HG02973 (cell line): Measurements from ENCODE around the gene COMMD6.

Source experiments
- ATAC-seq: cut with Tn5 transposase; IDR thresholded peaks from one replicate; pipeline ENCODE4 v1.9.1; 2021; ENCODE audit warnings: moderate library complexity; ENCODE audit not compliant: unreplicated experiment

Gene COMMD6

GRCh38 chr13:75485286-75486062, 52.2 kb downstream of the COMMD6 start:
- ATAC-seq: no peak

- no peak for ATAC-seq
Measured at GRCh38 chr13:75482820-75483079, 54.9 kb downstream of the COMMD6 start.

DNA sequence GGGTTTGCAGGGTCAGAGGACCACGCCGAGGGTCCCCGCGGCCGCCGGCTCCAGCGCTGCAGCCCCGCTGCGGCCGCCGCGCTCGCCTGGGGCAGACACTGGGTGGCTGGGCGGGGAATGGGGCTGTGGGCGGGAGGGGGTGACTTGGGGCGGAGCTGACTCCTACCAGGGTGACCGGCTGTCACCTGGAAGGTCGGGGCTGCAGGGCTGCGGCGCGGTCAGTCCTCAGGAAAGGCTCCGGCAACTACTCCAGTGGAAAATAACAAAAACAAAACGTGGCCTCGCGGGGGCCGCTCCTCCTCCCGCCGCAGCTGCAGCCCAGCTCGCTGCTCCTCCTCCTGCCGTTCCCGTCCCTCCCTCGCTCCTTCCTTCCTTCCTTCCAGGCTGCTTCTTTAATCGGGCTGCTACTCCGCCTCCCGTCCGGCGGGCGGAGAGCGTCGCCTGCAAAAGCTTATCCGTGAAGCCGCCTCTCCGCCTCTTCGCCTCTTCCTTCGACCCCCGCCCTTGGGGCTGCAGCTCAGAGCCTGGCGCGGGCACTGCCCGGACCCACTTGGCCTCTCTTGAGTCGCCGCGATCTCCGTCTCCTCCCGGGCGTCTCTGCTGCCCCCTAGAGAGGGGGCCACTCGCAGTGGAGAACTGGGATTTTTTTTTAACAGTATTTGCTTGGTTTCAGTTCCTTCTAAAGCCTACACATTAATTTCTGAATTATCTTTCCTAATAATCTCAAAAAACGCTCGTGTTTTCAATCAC, 55.4 kb downstream of the COMMD6 start, which contains the start of gene TBC1D4:
TSS of gene TBC1D4 (minus strand) at position 100 of the 750 bp plus-strand sequence. CDS start 402 bp downstream, outside the sequence.
- peak; percentile 73 for ATAC-seq

DNA sequence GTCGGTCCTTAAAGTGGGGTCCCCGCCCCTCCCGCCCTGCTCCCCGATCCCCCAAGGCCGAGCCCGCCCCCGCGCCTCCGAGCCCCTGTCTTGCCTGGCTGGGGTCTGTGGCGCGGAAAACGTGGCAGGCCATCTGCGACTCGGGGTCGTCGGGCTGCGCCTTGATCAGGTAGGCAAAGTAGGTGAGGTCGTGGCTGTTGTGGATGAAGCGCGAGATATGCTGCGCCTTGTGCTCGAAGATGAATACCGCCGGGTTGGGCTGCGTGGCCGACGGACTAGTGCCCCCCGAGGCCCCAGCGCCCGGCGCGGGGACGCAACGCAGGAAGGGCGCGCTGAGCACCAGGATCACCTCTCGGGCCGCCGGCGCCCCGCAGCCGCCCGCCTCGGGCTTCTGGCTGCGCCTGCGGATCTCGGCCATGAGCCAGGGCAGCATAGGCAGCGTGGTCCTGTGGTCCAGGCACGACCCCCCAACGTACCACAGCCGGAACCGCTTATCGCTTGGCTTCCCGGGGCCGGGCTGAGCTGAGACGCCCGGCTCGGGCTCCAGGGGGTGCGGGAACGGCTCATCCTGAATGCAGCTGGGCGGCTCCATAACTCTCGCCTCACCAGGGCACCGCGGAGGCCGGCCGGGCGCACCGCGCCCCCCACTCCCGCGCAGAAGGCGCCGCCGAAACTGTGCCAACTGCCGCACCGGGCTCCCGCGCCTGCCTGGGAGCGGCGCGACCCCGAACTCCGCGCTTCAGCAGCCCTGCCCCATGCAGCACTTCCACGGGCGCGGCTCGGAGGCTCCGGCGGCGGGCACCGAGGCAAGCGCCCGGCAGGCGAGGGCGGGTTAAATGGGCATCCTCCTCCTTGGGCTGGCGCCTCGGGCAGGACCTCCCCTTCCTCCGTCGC, 56.2 kb downstream of the COMMD6 start:
- peak; percentile 19 for ATAC-seq

- peak; percentile 15 for ATAC-seq
Measured at GRCh38 chr13:75480671-75481175, 56.9 kb downstream of the COMMD6 start.

DNA sequence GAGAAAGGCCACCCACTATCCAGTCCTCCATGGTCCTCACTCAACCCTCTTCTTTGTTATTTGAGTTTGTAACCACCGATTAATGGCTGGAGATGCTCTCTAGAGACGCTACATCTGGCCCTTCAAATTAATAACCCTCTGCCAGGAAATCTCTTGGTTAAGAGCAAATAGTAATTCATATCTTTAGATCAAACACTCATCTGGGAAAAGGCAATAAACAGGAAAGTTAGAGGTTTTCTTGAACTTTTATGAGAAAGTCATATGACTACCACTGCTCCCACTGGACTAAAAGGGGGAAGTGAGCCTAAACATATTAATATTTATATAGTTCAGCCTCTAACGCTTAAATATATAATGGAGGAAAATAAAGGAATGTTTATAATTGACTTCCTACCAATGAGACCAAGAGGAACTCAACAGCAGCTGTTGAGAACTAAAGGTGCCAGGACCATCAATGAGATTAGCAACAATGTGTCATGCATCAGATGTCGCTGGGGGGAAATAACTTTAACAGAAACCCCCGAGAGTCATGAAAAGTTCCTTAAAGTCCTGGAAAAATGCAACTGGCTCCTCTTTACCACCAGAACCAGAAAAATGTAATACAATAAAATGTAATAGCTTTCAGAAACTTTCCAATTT, 58.4 kb downstream of the COMMD6 start:
- no peak for ATAC-seq

DNA sequence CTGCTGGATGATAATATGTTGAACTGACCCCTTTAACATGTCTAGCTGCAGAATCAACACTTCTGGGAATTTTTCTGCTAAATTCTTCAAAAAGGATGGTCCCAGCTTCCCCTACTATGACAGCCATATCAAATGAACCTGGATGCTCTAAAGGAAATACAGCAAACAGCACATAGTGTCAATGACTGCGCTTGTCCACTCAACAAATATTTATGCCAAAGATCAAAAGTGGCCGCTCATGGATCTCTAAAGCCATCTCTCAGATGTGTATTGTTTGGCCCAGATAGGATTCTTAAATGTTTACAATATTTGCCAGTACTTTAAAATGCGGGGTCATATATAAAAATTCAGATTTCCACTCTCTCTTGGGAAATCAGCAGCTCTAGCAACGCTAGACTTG, 59.0 kb downstream of the COMMD6 start:
- no peak for ATAC-seq
